NCI-H1694 (cell line): ENCODE data around the gene CPED1.
"Not testable (repeated sequence)": the region's sequence is repeated elsewhere in the genome, so short reads cannot be mapped to it uniquely, and the experiment has no call there.

Experiments
- DNase-seq: peaks from one replicate; lab custom pipeline; 2025; lab: John Stamatoyannopoulos, UW

Gene CPED1

DNA sequence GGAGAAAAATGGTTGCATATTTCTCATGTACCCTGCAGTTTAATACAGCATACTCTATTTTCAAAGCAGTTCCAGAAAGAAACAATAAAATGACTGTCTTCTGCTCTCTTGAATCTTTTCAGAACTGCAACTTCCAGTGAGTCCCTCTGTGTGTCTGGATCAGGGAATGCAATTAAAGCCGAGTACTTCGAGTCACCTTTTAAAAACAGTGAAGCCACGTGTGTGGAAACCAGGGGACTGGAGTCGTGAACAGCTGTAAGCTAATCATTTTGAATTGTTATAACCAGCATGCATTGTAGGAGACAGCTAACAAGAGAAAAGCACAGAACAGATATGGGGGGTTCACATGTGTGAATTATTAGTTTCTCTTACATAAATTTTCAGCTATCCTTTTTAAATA is 109.1 kb downstream of the CPED1 start:
- DNase-seq = no peak

- no peak for DNase-seq
Observed at GRCh38 chr7:121099572-121099971, 111.1 kb downstream of the CPED1 start.

- no peak for DNase-seq
Observed at GRCh38 chr7:121101083-121101482, 112.6 kb downstream of the CPED1 start.

DNA sequence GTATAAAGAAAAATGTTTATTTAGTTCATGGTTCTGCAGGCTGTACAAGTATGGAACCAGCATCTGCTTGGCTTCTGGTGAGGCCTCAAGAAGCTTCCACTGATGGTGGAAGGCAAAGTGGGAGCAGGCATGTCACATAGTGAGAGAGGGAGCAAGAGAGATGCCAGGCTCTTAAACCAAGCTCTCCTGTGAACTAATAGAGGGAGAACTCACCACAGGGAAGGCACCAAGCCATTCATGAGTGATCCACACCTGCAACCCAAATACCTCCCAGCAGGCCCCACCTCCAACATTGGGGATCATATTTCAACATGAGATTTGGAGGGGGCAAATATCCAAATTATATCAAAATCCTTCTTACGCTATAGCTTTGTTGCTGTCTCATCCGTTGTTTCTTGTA is 113.1 kb downstream of the CPED1 start:
- DNase-seq = no peak

- no peak for DNase-seq
Observed at GRCh38 chr7:121102619-121103018, 114.1 kb downstream of the CPED1 start.

DNA sequence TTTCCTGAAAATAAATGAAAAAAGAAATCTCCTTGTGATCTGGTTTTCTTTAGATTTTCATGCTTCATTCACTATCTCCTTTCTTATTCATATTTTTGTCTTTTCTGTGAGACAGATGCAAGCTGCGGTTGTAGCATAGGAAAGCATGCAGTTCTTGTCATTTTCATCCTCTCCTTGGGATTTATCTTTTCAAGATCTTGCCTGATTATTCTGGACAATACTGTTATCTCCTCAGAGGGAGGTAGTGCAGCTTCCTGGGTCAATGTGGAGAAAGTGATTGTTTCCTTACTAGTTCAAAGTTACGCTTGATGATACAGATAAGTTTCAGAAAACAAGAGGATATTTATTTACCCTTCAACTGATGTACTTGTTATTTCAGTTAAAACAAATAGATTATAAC is 114.6 kb downstream of the CPED1 start:
- DNase-seq = no peak

GRCh38 chr7:121103579-121103978 is 115.1 kb downstream of the CPED1 start:
- DNase-seq = no peak

- no peak for DNase-seq
Observed at GRCh38 chr7:121105262-121105661, 116.8 kb downstream of the CPED1 start.

DNA sequence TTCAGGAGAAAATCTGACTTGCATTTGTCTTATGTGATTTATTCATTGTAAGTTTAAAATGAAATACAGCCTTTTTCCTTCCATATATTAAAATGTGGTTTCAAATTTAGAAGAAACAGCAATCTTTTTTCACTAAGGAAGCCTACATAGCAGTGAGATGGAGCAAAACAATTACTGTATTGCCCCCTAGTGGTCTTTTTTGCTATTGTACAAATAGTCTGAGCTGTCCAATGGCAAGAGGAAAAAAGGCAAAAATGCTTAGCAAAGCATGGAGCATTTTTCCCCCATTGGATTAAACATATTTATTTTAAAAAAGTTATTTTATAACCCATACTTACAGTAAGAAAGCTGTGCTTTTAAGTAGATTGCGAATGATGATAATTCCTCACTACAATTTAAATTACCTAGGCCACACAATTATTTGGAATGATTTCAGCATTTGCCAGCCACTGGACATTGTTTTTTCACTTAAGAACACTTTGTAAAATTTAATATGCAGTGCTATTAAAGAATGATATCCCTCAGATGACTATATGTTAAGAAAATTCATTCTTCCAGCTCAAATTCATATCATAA is 119.5 kb downstream of the CPED1 start:
- DNase-seq = peak; percentile 82

DNA sequence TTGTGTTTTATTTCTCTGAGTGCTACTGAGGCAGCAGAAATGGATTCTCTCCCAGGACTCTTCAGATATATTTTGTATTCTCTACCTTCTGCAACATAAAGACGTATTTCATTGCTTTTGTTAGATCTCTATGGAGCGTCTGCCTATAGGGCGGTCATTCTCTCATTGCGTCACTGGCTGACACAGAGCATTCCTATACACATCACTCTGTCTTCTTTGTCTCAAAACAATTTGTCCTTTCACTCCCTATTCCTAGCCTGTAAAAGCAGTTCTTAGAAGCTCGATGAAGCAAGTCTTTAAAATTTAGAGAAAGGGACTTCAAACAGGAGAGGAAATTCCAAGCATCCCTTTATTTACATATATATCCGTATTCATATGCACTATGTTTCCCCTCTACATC is 120.6 kb downstream of the CPED1 start:
- DNase-seq = no peak

DNA sequence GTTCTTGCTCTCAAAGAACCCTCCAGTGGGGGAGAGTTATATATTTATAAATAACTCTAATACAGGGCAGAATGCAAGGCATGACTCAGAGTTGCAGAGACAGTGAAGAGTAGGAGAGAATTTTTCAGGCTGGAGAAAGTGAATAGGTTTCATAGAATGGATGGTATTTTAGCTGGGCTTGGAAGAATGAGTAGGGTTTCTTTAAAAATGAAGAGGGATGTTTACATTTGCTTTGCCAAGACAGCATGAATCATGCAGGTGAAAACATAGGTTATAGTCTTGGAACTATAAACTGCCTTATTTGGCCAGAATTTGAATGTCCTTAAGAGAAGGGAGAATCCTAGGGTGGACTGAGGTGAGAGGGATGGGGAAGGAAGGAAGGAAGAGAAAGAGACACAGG is 124.8 kb downstream of the CPED1 start:
- DNase-seq = no peak

- no peak for DNase-seq
Observed at GRCh38 chr7:121116396-121116795, 127.9 kb downstream of the CPED1 start.

GRCh38 chr7:121119047-121119446 is 130.5 kb downstream of the CPED1 start:
- no peak for DNase-seq

GRCh38 chr7:121123032-121123431 is 134.5 kb downstream of the CPED1 start:
- no peak for DNase-seq

- DNase-seq = not testable (repeated sequence)
Observed at GRCh38 chr7:121125454-121125853, 136.9 kb downstream of the CPED1 start.

- no peak for DNase-seq
Observed at GRCh38 chr7:121126201-121126600, 137.7 kb downstream of the CPED1 start.

GRCh38 chr7:121126801-121127534 is 138.5 kb downstream of the CPED1 start:
- DNase-seq = peak; percentile 24

DNA sequence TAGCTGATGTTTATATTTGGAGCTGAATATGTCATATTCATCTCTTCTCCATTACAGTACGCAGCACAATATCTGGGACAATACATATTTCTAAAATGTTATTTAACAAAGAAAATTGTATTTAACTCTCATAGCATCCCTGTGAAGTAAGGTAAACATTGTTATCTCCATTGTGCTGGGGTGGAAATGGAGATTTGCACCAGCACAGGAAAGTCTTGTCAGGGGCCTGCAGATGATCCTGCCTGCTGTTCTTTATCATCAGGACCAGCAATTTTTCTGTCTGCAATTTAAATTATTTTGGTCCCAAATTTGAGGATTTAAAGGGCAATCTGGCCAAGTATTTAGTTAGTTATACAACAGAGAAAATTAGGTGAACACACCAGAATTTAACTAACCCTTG is 144.4 kb downstream of the CPED1 start:
- DNase-seq = no peak

DNA sequence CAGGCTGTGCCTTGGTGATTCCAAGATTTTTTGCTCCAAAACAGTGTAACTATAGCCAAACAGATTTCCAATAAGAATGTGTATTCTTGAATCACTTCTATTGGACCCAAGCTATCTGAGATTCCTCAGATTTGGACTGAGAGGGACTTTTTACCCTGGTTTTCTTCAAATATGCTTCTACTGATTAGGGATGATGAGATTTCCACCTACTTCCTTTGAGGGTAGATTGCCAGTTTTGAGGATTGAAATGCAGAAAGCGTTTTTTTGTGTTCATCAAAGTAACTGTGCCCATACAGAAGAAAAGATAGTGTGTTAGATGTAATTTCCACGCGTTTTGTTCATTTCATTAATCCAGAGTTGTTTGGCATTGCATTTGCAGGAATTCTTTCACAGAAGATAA is 144.9 kb downstream of the CPED1 start:
- DNase-seq = no peak

DNA sequence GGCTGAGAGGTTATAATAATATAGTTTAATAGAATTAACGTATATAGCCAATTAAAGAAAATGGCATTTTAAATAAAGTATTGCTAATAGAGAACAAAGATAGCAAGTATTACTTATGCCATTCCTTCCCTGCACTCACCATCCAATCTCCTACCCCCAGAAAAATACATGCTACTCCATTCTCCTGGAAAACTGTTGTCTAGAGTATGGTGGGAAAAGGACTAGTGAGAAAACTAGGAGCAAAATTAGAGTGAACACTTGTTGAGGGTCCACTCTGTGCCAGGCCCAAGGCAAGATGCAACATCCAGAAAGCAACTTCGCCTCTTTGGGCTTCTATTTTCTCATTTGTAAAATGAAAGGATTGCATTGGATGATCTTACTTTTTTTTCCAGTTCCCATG is 149.1 kb downstream of the CPED1 start:
- DNase-seq = no peak

- no peak for DNase-seq
Observed at GRCh38 chr7:121138262-121138933, 149.9 kb downstream of the CPED1 start.

DNA sequence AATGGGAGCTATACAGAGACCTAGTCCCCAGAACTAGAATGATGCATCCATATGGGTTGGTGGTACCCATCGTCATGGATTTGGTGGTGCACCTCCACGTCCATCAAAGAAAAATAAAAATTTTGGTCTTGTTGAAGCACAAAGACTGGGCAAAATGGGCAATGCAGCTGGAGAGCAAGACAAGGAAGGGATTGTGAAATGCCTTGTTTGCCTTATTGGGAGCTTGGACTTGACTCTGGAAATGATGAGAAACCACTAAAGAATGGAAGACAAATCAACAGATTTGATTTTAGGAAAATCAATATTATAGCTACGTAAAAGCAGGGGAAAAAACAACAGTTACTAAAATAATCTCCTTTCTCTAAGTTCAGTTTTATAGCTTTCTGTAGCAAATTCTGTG is 150.9 kb downstream of the CPED1 start:
- DNase-seq = no peak

DNA sequence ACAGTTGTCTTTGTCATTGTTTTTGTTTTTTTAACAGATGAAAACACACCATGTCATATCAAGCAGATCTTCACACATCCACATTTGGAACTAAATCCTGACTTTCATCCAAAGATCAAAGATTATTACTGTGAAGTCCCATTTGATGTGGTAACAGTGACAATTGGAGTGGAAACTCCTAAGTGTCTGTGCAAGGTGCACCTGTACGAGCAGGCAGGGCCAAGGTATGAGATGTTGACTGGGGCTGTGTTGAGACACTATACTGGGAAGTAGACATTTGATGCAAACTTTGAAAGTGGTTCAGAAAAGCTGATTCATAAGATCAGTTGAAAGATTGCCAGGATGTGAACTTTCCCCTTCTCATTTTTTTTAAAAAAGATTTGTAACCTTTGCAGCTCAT is 152.3 kb downstream of the CPED1 start:
- no peak for DNase-seq
